ENCODE data around the gene GAD1. TPM values are rescaled to one million over a fixed set of nuclear protein-coding genes. Genes with fewer than 3 reads are reported as not detected.

The GAD1 gene
- total and polyA plus RNA-seq, 2 donors (not counting 3 experiments of a cell fraction or from before 2014, with no cell fraction given): 0.60 to 0.62 TPM

DNA sequence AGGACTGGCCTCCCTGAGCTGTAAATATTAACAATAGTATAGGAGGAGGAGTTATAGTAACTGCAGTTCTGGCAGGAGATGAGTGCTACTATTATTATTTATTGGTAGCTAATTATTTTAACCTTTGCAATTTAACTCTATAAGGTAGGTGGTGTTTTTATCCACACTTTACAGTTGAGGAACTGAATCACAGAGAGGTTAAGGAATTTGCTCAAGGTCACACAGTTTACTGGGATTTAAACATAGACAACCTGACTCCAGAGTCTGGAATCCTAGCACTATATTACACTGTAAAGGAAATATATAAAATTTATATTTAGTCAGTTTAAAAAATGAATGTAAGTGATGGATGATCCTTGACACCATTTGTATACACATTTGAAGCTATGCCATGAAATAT is 44.4 kb upstream of the GAD1 start:
- no peaks in the 10 kb centered on the region for H3K36me3 ChIP-seq (ENCODE audit: control insufficient read depth in 2 of 2, extremely low read depth in 1 of 2, insufficient read depth in 2 of 2, low read length in 2 of 2)
- no peak for FAIRE-seq
- H3K4me1 ChIP-seq (ENCODE audit: control insufficient read depth, extremely low read depth, insufficient read depth, low read length): peaks cover 6% of the 10 kb centered on the region
- peaks cover 18 to 26% of the 10 kb centered on the region in 2 experiments for H3K27me3 ChIP-seq (ENCODE audit: control insufficient read depth in 2 of 2, insufficient read depth in 2 of 2, low read length in 2 of 2)
- BruUV-seq (replicated peaks): no TSS peak
- no peak overlapping the region for H3K4me3 ChIP-seq (replicated peaks in 1 of 3; ENCODE audit: insufficient read depth in 1 of 3, low read depth in 1 of 3, low read length in 3 of 3)
- intact Hi-C loops (cut with micrococcal nuclease): loop anchor here (5.0 kb wide), 1 partner anchor 55 kb away; the partner anchor contains the start of gene SP5
- TF ChIP-seq, protein P1, sequence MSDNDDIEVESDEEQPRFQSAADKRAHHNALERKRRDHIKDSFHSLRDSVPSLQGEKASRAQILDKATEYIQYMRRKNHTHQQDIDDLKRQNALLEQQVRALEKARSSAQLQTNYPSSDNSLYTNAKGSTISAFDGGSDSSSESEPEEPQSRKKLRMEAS (IDR thresholded peaks at IDR 0.05; ENCODE audit: insufficient read depth, insufficient read length): no peak
- TF ChIP-seq POLR2AphosphoS5 (IDR thresholded peaks at IDR 0.05; ENCODE audit: insufficient read depth, low read depth, low read length) (no peak), EZH2 (IDR thresholded peaks at IDR 0.05; ENCODE audit: borderline replicate concordance, low read depth, low read length, severe bottlenecking) (no peak), POLR2A (IDR thresholded peaks at IDR 0.05; ENCODE audit: low read depth, low read length) (no peak), MYC (IDR thresholded peaks at IDR 0.05; ENCODE audit: low read depth, low read length) (no peak), FOS (IDR thresholded peaks at IDR 0.05; ENCODE audit: borderline replicate concordance, insufficient read depth, low read length) (no peak), GATA2 (IDR thresholded peaks at IDR 0.05; ENCODE audit: insufficient read depth, insufficient read length, low read depth, low read length) (no peak), JUN (IDR thresholded peaks at IDR 0.05; ENCODE audit: borderline replicate concordance, insufficient read depth, insufficient read length, low read depth) (no peak)
- TF ChIP-seq, protein P2, sequence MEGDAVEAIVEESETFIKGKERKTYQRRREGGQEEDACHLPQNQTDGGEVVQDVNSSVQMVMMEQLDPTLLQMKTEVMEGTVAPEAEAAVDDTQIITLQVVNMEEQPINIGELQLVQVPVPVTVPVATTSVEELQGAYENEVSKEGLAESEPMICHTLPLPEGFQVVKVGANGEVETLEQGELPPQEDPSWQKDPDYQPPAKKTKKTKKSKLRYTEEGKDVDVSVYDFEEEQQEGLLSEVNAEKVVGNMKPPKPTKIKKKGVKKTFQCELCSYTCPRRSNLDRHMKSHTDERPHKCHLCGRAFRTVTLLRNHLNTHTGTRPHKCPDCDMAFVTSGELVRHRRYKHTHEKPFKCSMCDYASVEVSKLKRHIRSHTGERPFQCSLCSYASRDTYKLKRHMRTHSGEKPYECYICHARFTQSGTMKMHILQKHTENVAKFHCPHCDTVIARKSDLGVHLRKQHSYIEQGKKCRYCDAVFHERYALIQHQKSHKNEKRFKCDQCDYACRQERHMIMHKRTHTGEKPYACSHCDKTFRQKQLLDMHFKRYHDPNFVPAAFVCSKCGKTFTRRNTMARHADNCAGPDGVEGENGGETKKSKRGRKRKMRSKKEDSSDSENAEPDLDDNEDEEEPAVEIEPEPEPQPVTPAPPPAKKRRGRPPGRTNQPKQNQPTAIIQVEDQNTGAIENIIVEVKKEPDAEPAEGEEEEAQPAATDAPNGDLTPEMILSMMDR (IDR thresholded peaks at IDR 0.05; ENCODE audit: extremely low read depth in 1 of 2, insufficient read depth in 1 of 2, low read depth in 1 of 2, low read length in 2 of 2): no peak
- CTCF ChIA-PET: interaction anchor here (0.8 to 1.5 kb wide), 5 partner anchors 9 to 364 kb away, joined by 3 to 4 read pairs (median 3); no protein-coding TSS in a partner anchor
- POLR2A ChIA-PET: no interaction called here
- no peak for DNase-seq (ENCODE audit: low read depth, low spot score)
- no peaks in the 10 kb centered on the region for H3K9me3 ChIP-seq (replicated peaks; ENCODE audit: control insufficient read depth, insufficient read depth, low read length)
- H3K27ac ChIP-seq (ENCODE audit: insufficient read depth, low read depth, low read length): no peak overlapping the region
- dilution Hi-C loops (cut with MboI; ENCODE audit: extremely low pct_ligation_motif_present, low sequenced_read_pairs): no loop called here
- no peak overlapping the region for H3K9ac ChIP-seq (replicated peaks; ENCODE audit: extremely low read depth, insufficient read depth, low read length)
- no peak overlapping the region for H3K4me2 ChIP-seq (ENCODE audit: insufficient read depth, low read length)
- H3K79me2 ChIP-seq (ENCODE audit: control insufficient read depth, insufficient read depth, low read length): no peaks in the 10 kb centered on the region
- no peak overlapping the region for H2AFZ ChIP-seq (ENCODE audit: low read depth, low read length)
- no peaks in the 10 kb centered on the region for H3K9me1 ChIP-seq (replicated peaks; ENCODE audit: control insufficient read depth, extremely low read depth, insufficient read depth, low read length)
- H4K20me1 ChIP-seq (replicated peaks; ENCODE audit: control insufficient read depth, extremely low read depth, insufficient read depth, low read length): no peaks in the 10 kb centered on the region
